ENCODE measurements around the gene RNF208. TPM values are rescaled to one million over a fixed set of nuclear protein-coding genes. Genes with fewer than 3 reads are reported as not detected.

Gene RNF208
- total RNA-seq, 1 donor = not detected

GRCh38 chr9:137227853-137228505 lies 5.9 kb upstream of the RNF208 start:
- Histone ChIP-seq H3K9me3 (ENCODE audit: low read depth, low read length) (no peaks in the 10 kb centered on the region), H2AFZ (ENCODE audit: low read length) (no peak overlapping the region), H3K79me2 (ENCODE audit: insufficient read depth, low read length) (no peaks in the 10 kb centered on the region), H4K20me1 (ENCODE audit: insufficient read depth, low read length) (no peaks in the 10 kb centered on the region), H3K4me2 (ENCODE audit: insufficient read depth, low read length) (no peak overlapping the region), H3K27me3 (ENCODE audit: insufficient read depth, low read length) (no peaks in the 10 kb centered on the region), H3K4me3 (ENCODE audit: insufficient read depth, low read length) (no peak overlapping the region), H3K27ac (ENCODE audit: low read depth, low read length) (no peak overlapping the region), H3K4me1 (ENCODE audit: insufficient read depth, low read length) (peaks cover 5% of the 10 kb centered on the region), H3K36me3 (ENCODE audit: insufficient read depth, low read length) (no peaks in the 10 kb centered on the region)
- no peak for TF ChIP-seq CTCF (IDR thresholded peaks at IDR 0.05; ENCODE audit: extremely low read depth, low read depth, low read length)
- no peak for DNase-seq (ENCODE audit: insufficient read length, low spot score, missing footprints)

GRCh38 chr9:137227054-137227852 lies 5.2 kb upstream of the RNF208 start, which contains the start of gene RNF224:
RNF224 (plus strand) TSS chr9:137227502; CDS start chr9:137228336, 834 bp downstream.
- no peak within 1 kb of the TSS for H3K4me3 ChIP-seq (ENCODE audit: insufficient read depth, low read length)
- H3K27ac ChIP-seq (ENCODE audit: low read depth, low read length) = no peak within 1 kb of the TSS
- peak; percentile 99 for DNase-seq (ENCODE audit: insufficient read length, low spot score, missing footprints)
- H3K36me3 ChIP-seq (ENCODE audit: insufficient read depth, low read length) = no peaks in the 10 kb centered on the region
- H3K4me2 ChIP-seq (ENCODE audit: insufficient read depth, low read length) = no peak within 1 kb of the TSS
- H2AFZ ChIP-seq (ENCODE audit: low read length) = no peak within 1 kb of the TSS
- H3K27me3 ChIP-seq (ENCODE audit: insufficient read depth, low read length) = no peaks in the 10 kb centered on the region
- no peaks in the 10 kb centered on the region for H4K20me1 ChIP-seq (ENCODE audit: insufficient read depth, low read length)
- TF ChIP-seq CTCF (IDR thresholded peaks at IDR 0.05; ENCODE audit: extremely low read depth, low read depth, low read length) = peak; percentile 84
- H3K9me3 ChIP-seq (ENCODE audit: low read depth, low read length) = no peaks in the 10 kb centered on the region
- peaks cover 9% of the 10 kb centered on the region for H3K4me1 ChIP-seq (ENCODE audit: insufficient read depth, low read length)
- no peaks in the 10 kb centered on the region for H3K79me2 ChIP-seq (ENCODE audit: insufficient read depth, low read length)

GRCh38 chr9:137226338-137227053 lies 4.5 kb upstream of the RNF208 start:
- no peak for DNase-seq (ENCODE audit: insufficient read length, low spot score, missing footprints)
- H3K9me3 ChIP-seq (ENCODE audit: low read depth, low read length) = no peaks in the 10 kb centered on the region
- no peaks in the 10 kb centered on the region for H4K20me1 ChIP-seq (ENCODE audit: insufficient read depth, low read length)
- no peak overlapping the region for H3K4me3 ChIP-seq (ENCODE audit: insufficient read depth, low read length)
- H3K36me3 ChIP-seq (ENCODE audit: insufficient read depth, low read length) = no peaks in the 10 kb centered on the region
- no peak overlapping the region for H3K4me2 ChIP-seq (ENCODE audit: insufficient read depth, low read length)
- TF ChIP-seq CTCF (IDR thresholded peaks at IDR 0.05; ENCODE audit: extremely low read depth, low read depth, low read length) = no peak
- no peaks in the 10 kb centered on the region for H3K27me3 ChIP-seq (ENCODE audit: insufficient read depth, low read length)
- H3K27ac ChIP-seq (ENCODE audit: low read depth, low read length) = no peak overlapping the region
- H2AFZ ChIP-seq (ENCODE audit: low read length) = no peak overlapping the region
- H3K79me2 ChIP-seq (ENCODE audit: insufficient read depth, low read length) = no peaks in the 10 kb centered on the region
- peaks cover 9% of the 10 kb centered on the region for H3K4me1 ChIP-seq (ENCODE audit: insufficient read depth, low read length)
